Measurements from ENCODE around the gene CNST. TPM values are rescaled to one million over a fixed set of nuclear protein-coding genes. Genes with fewer than 3 reads are reported as not detected.

CNST gene
- total RNA-seq, 1 donor from 2014 or later, result 25.6 TPM

GRCh38 chr1:246580497-246581370 is 14.5 kb downstream of the CNST start:
- no peaks in the 10 kb centered on the region for H3K27me3 Mint-ChIP-seq (ENCODE audit: insufficient read depth, low read depth)
- Histone ChIP-seq H3K79me2 (ENCODE audit: low read depth) (peaks cover 30% of the 10 kb centered on the region), H3F3A (ENCODE audit: low read depth) (no peaks in the 10 kb centered on the region), H3K9me3 (ENCODE audit: low read depth) (no peaks in the 10 kb centered on the region), H3K36me3 (no peaks in the 10 kb centered on the region), H3K4me1 (no peaks in the 10 kb centered on the region), H3K4me3 (no peak overlapping the region), H3K27ac (no peak overlapping the region), H3K9ac (no peak overlapping the region), H3K27me3 (no peaks in the 10 kb centered on the region), H4K20me1 (ENCODE audit: low read depth) (peaks cover 20% of the 10 kb centered on the region), H3K4me2 (no peak overlapping the region), H2AFZ (replicated peaks) (no peak overlapping the region)
- no peaks in the 10 kb centered on the region for H3K9me3 Mint-ChIP-seq
- H3K27ac Mint-ChIP-seq, result no peak overlapping the region
- peaks cover 18% of the 10 kb centered on the region for H3K4me1 Mint-ChIP-seq
- no peaks in the 10 kb centered on the region for H3K36me3 Mint-ChIP-seq
- no peak overlapping the region for H3K4me3 Mint-ChIP-seq
- no peak for TF ChIP-seq EZH2 (IDR thresholded peaks at IDR 0.05)
- TF ChIP-seq EZH2phosphoT487 (IDR thresholded peaks at IDR 0.05), result no peak
- no peak for TF ChIP-seq CTCF (IDR thresholded peaks at IDR 0.05)
- DNase-seq (ENCODE audit: low spot score), result no peak

GRCh38 chr1:246582301-246583055 is 16.2 kb downstream of the CNST start:
- Histone ChIP-seq H4K20me1 (ENCODE audit: low read depth) (peaks cover 20% of the 10 kb centered on the region), H3K4me1 (no peaks in the 10 kb centered on the region), H3K9ac (no peak overlapping the region), H3K9me3 (ENCODE audit: low read depth) (no peaks in the 10 kb centered on the region), H3K79me2 (ENCODE audit: low read depth) (peaks cover 17% of the 10 kb centered on the region), H3K27ac (no peak overlapping the region), H3K27me3 (no peaks in the 10 kb centered on the region), H3K4me2 (no peak overlapping the region), H3K36me3 (no peaks in the 10 kb centered on the region), H3K4me3 (no peak overlapping the region), H2AFZ (replicated peaks) (no peak overlapping the region), H3F3A (ENCODE audit: low read depth) (no peaks in the 10 kb centered on the region)
- H3K4me1 Mint-ChIP-seq, result peaks cover 12% of the 10 kb centered on the region
- H3K36me3 Mint-ChIP-seq, result no peaks in the 10 kb centered on the region
- H3K9me3 Mint-ChIP-seq, result no peaks in the 10 kb centered on the region
- no peak for TF ChIP-seq CTCF (IDR thresholded peaks at IDR 0.05)
- TF ChIP-seq EZH2phosphoT487 (IDR thresholded peaks at IDR 0.05), result no peak
- TF ChIP-seq EZH2 (IDR thresholded peaks at IDR 0.05), result no peak
- no peak for DNase-seq (ENCODE audit: low spot score)
- no peak overlapping the region for H3K4me3 Mint-ChIP-seq
- no peaks in the 10 kb centered on the region for H3K27me3 Mint-ChIP-seq (ENCODE audit: insufficient read depth, low read depth)
- H3K27ac Mint-ChIP-seq, result no peak overlapping the region

GRCh38 chr1:246583056-246583440 is 16.8 kb downstream of the CNST start:
- H3K9me3 ChIP-seq (ENCODE audit: low read depth), result no peaks in the 10 kb centered on the region
- H3K9me3 Mint-ChIP-seq, result no peaks in the 10 kb centered on the region
- H2AFZ ChIP-seq (replicated peaks), result no peak overlapping the region
- H3K27ac ChIP-seq, result no peak overlapping the region
- no peaks in the 10 kb centered on the region for H3K4me1 ChIP-seq
- no peak for TF ChIP-seq EZH2phosphoT487 (IDR thresholded peaks at IDR 0.05)
- TF ChIP-seq CTCF (IDR thresholded peaks at IDR 0.05), result no peak
- no peak for TF ChIP-seq EZH2 (IDR thresholded peaks at IDR 0.05)
- no peak overlapping the region for H3K4me3 Mint-ChIP-seq
- H3K36me3 ChIP-seq, result no peaks in the 10 kb centered on the region
- no peaks in the 10 kb centered on the region for H3K27me3 Mint-ChIP-seq (ENCODE audit: insufficient read depth, low read depth)
- no peak for DNase-seq (ENCODE audit: low spot score)
- no peak overlapping the region for H3K27ac Mint-ChIP-seq
- H3K27me3 ChIP-seq, result no peaks in the 10 kb centered on the region
- H3K36me3 Mint-ChIP-seq, result no peaks in the 10 kb centered on the region
- no peak overlapping the region for H3K9ac ChIP-seq
- peaks cover 20% of the 10 kb centered on the region for H4K20me1 ChIP-seq (ENCODE audit: low read depth)
- H3K79me2 ChIP-seq (ENCODE audit: low read depth), result peaks cover 21% of the 10 kb centered on the region
- H3F3A ChIP-seq (ENCODE audit: low read depth), result no peaks in the 10 kb centered on the region
- peaks cover 12% of the 10 kb centered on the region for H3K4me1 Mint-ChIP-seq
- no peak overlapping the region for H3K4me3 ChIP-seq
- no peak overlapping the region for H3K4me2 ChIP-seq

All from neural progenitor cell (in vitro differentiated cells).